Colonic mucosa (tissue), 4 donors: ENCODE results near the gene KCNN4. TPM values are rescaled to one million over a fixed set of nuclear protein-coding genes. Genes with fewer than 3 reads are reported as not detected.
"Not testable (repeated sequence)": the region's sequence is repeated elsewhere in the genome, so short reads cannot be mapped to it uniquely, and the experiment has no call there.

Source experiments
- DNase-seq: peaks from one replicate; pipeline ENCODE4 v3.0.0-alpha.2; 2020
- H3K27ac ChIP-seq: fragments of 200-600 bp; one replicate; pipeline ENCODE4 v1.8.0; 2021
- H3K27me3 ChIP-seq: fragments of 200-600 bp; one replicate; pipeline ENCODE4 v1.8.0; 2021
- H3K36me3 ChIP-seq: fragments of 200-600 bp; one replicate; pipeline ENCODE4 v1.8.0; 2021
- H3K4me1 ChIP-seq: fragments of 200-600 bp; one replicate; pipeline ENCODE4 v1.8.0; 2021; ENCODE audit warnings: mild to moderate bottlenecking
- H3K4me3 ChIP-seq: fragments of 200-600 bp; one replicate; pipeline ENCODE4 v1.8.0; 2021
- H3K9ac ChIP-seq, 2 donors: one replicate each; pipeline ENCODE4 v1.7.0; 2013; ENCODE audit warnings: control low read depth in 2 of 2, low read depth in 2 of 2, low read length in 2 of 2
- H3K9me3 ChIP-seq: fragments of 200-600 bp; one replicate; pipeline ENCODE4 v1.8.0; 2021
- CTCF ChIP-seq: fragments of 200-600 bp; IDR thresholded peaks from one replicate; pipeline ENCODE4 v1.8.0; 2022; ENCODE audit warnings: antibody characterized with exemption, mild to moderate bottlenecking
- intact Hi-C: fragments of 100-400 bp; cut with DNase I; formaldehyde crosslinking; loops from one replicate; pipeline ENCODE4 v1.14.1; 2022
- total RNA-seq, 2 donors: library from RNA; stranded (reverse); fragmentation: NEBNext Ultra II Directional in 1 of 2; extraction: Animal tissue kit (Norgen Biotek cat#: 25700) in 1 of 2; gene quantifications; one replicate each; pipeline ENCODE4 v1.2.1, GENCODE V29; 2021
- donor health status: healthy.
- donor health status: DM: no; HTN: no; CAD: no.
- donor health status: DM: no; HTN: no; CAD: no.

Gene KCNN4
- total RNA-seq, 2 donors from 2014 or later = 25.4 to 60.9 TPM

GRCh38 chr19:43776286-43776685 is 4.5 kb downstream of the KCNN4 start:
- no peak for TF ChIP-seq CTCF
- Histone ChIP-seq H3K27ac (no peak overlapping the region), H3K4me1 (peaks cover 20% of the 10 kb centered on the region), H3K27me3 (no peaks in the 10 kb centered on the region), H3K4me3 (no peak overlapping the region), H3K9me3 (no peaks in the 10 kb centered on the region), H3K9ac (peak overlapping the region in 1 of 2 donors; percentile 34), H3K36me3 (no peaks in the 10 kb centered on the region)
- DNase-seq = no peak
- intact Hi-C loops = no loop called here

GRCh38 chr19:43775299-43775890 is 5.4 kb downstream of the KCNN4 start:
- no peaks in the 10 kb centered on the region for H3K36me3 ChIP-seq
- DNase-seq = no peak
- H3K27ac ChIP-seq = no peak overlapping the region
- H3K4me1 ChIP-seq = peaks cover 20% of the 10 kb centered on the region
- H3K9me3 ChIP-seq = no peaks in the 10 kb centered on the region
- no peaks in the 10 kb centered on the region for H3K27me3 ChIP-seq
- peak overlapping the region; percentile 12 to 19 for H3K9ac ChIP-seq
- no peak for TF ChIP-seq CTCF
- intact Hi-C loops = no loop called here
- no peak overlapping the region for H3K4me3 ChIP-seq

GRCh38 chr19:43774940-43775258 is 5.9 kb downstream of the KCNN4 start:
- H3K27ac ChIP-seq, intact Hi-C loops, H3K9me3 ChIP-seq, DNase-seq, H3K36me3 ChIP-seq, H3K27me3 ChIP-seq, H3K4me3 ChIP-seq: not testable (repeated sequence)
- Histone ChIP-seq H3K9ac (peak overlapping the region in 1 of 2 donors; percentile 63), H3K4me1 (peaks cover 23% of the 10 kb centered on the region)

- Histone ChIP-seq H3K4me1 (peaks cover 25% of the 10 kb centered on the region), H3K27me3 (no peaks in the 10 kb centered on the region), H3K9ac (peak overlapping the region; percentile 55 to 63), H3K4me3 (no peak overlapping the region), H3K27ac (no peak overlapping the region), H3K36me3 (no peaks in the 10 kb centered on the region), H3K9me3 (no peaks in the 10 kb centered on the region)
- intact Hi-C loops = no loop called here
- peak; percentile 83 for DNase-seq
- peak; percentile 28 for TF ChIP-seq CTCF
Observed at GRCh38 chr19:43774103-43774939, 6.5 kb downstream of the KCNN4 start.

GRCh38 chr19:43773725-43774102 is 7.1 kb downstream of the KCNN4 start:
- Histone ChIP-seq H3K4me1 (peaks cover 23% of the 10 kb centered on the region), H3K9ac (peak overlapping the region in 1 of 2 donors; percentile 55), H3K36me3 (no peaks in the 10 kb centered on the region), H3K4me3 (no peak overlapping the region), H3K27ac (no peak overlapping the region), H3K9me3 (no peaks in the 10 kb centered on the region), H3K27me3 (no peaks in the 10 kb centered on the region)
- DNase-seq = no peak
- intact Hi-C loops = no loop called here
- TF ChIP-seq CTCF = no peak

- DNase-seq = no peak
- no peaks in the 10 kb centered on the region for H3K27me3 ChIP-seq
- peak overlapping the region; percentile 54 for H3K27ac ChIP-seq
- H3K9ac ChIP-seq = peak overlapping the region; percentile 30 to 65
- no peak overlapping the region for H3K4me3 ChIP-seq
- no peak for TF ChIP-seq CTCF
- no peaks in the 10 kb centered on the region for H3K9me3 ChIP-seq
- intact Hi-C loops = no loop called here
- peaks cover 44% of the 10 kb centered on the region for H3K4me1 ChIP-seq
- no peaks in the 10 kb centered on the region for H3K36me3 ChIP-seq
Observed at GRCh38 chr19:43769256-43769655, 11.5 kb downstream of the KCNN4 start.
